Epithelial cell of prostate (primary cell): ENCODE measurements around the gene ERFL.
A peak's percentile ranks its signal among the peaks of the same experiment; 100 is the strongest.
"Not testable (repeated sequence)": the region's sequence is repeated elsewhere in the genome, so short reads cannot be mapped to it uniquely, and the experiment has no call there.

Experiments
- DNase-seq: peaks from one replicate; pipeline ENCODE4 v3.0.0-alpha.2; 2011; ENCODE audit warnings: low read depth, low spot score
- H3K27ac ChIP-seq: fragments of 450-650 bp; 2 replicates; pipeline ENCODE4 v1.5.1; 2017; ENCODE audit warnings: mild to moderate bottlenecking

Gene ERFL

GRCh38 chr19:41883821-41884733 is 44.2 kb downstream of the ERFL start:
- H3K27ac ChIP-seq = peak overlapping the region; percentile 96
- peak; percentile 89 for DNase-seq

- peak overlapping the region; percentile 96 for H3K27ac ChIP-seq
- no peak for DNase-seq
Observed at GRCh38 chr19:41883463-41883820, 44.8 kb downstream of the ERFL start.

- H3K27ac ChIP-seq = peak within 1 kb of the TSS; percentile 96
- no peak for DNase-seq
Observed at GRCh38 chr19:41882568-41883462, 45.4 kb downstream of the ERFL start, which contains the start of gene ARHGEF1. ARHGEF1 (plus strand) TSS chr19:41883184; CDS start chr19:41888083, 4,899 bp downstream.

- DNase-seq = no peak
- H3K27ac ChIP-seq = no peak overlapping the region
Observed at GRCh38 chr19:41880329-41880708, 47.9 kb downstream of the ERFL start.

- H3K27ac ChIP-seq = no peak overlapping the region
- DNase-seq = no peak
Observed at GRCh38 chr19:41879670-41880328, 48.5 kb downstream of the ERFL start.

GRCh38 chr19:41879080-41879479 is 49.2 kb downstream of the ERFL start:
- DNase-seq = no peak
- no peak overlapping the region for H3K27ac ChIP-seq

- no peak for DNase-seq
- no peak overlapping the region for H3K27ac ChIP-seq
Observed at GRCh38 chr19:41877916-41878905, 50.0 kb downstream of the ERFL start.

GRCh38 chr19:41876847-41877832 is 51.1 kb downstream of the ERFL start, which contains the start of gene CD79A:
CD79A (plus strand) TSS chr19:41877279; CDS start chr19:41877305, 26 bp downstream.
- no peak for DNase-seq
- H3K27ac ChIP-seq = no peak within 1 kb of the TSS

- not testable (repeated sequence) for H3K27ac ChIP-seq, DNase-seq
Observed at GRCh38 chr19:41875973-41876372, 52.3 kb downstream of the ERFL start.

- no peak for DNase-seq
- H3K27ac ChIP-seq = peak overlapping the region; percentile 26
Observed at GRCh38 chr19:41872775-41873647, 55.2 kb downstream of the ERFL start.

GRCh38 chr19:41872384-41872774 is 55.9 kb downstream of the ERFL start:
- no peak for DNase-seq

GRCh38 chr19:41871573-41872383 is 56.5 kb downstream of the ERFL start:
- no peak for DNase-seq
- H3K27ac ChIP-seq = no peak overlapping the region

More at GRCh38 chr19:41872384-41872774, 55.9 kb downstream of the ERFL start:
- peak overlapping the region; percentile 26 for H3K27ac ChIP-seq

- no peak for DNase-seq
- peak overlapping the region; percentile 20 for H3K27ac ChIP-seq
Observed at GRCh38 chr19:41870401-41870873, 57.8 kb downstream of the ERFL start.

- no peak for DNase-seq
- H3K27ac ChIP-seq = peak overlapping the region; percentile 20
Observed at GRCh38 chr19:41869374-41869955, 58.8 kb downstream of the ERFL start.

GRCh38 chr19:41868989-41869300 is 59.3 kb downstream of the ERFL start:
- DNase-seq = no peak
- H3K27ac ChIP-seq = peak overlapping the region; percentile 27
